Measurements from ENCODE around the gene TEX26. TPM values are rescaled to one million over a fixed set of nuclear protein-coding genes. Genes with fewer than 3 reads are reported as not detected.

TEX26 gene
- total and polyA plus RNA-seq, 10 of the 15 experiments (the other 5 are each of a cell fraction or from before 2014, with no cell fraction given): not detected

DNA sequence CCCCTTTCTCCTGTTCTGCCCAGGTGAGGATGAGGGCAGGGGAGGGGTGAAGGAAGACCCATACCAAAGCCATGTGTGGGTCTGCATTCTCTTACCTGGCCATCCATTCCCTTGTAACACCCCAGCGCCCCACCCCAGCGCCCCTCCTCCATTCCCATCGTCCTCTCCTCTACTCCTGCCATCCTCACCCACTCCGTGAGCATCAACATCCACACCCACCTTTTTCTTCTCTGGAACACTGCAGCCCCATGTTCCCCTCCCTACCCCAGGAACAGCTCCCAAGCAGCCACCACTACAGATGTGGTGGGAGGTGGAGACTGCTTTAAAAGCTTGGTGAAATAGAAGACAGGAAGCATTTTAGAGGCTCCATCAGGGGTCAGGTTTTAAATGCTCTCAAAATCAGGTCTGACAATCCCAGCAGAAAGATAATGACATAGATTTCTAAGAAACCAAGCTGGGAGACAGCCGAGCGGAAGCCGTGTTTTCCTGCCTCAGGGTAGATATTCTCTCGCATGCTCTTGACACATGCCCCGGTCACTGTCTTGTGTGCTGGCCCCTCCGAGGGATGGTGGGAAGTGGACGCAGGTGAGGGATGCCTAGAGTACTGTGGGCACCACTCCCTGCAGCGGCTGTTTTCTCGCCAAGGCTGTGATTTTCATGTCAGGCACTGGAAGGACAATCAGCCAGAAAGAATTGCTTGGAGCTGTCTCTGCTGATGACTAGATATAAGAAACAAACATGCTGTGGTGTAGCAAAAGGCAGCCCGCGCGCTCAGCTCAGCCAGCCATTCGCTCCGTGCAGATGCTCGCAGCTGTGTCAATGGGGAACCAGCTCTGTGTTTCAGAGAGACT is 16.5 kb upstream of the TEX26 start:
- in situ Hi-C loops (cut with MboI): no loop called here
- ChIA-PET SMC1A (ENCODE audit: uncharacterized antibody, unreplicated experiment) (no interaction called here), CTCF (interaction anchor here (1.1 kb wide), 1 partner anchor 129 kb away, joined by 4 read pairs; no protein-coding TSS in a partner anchor), RAD21 (ENCODE audit: unreplicated experiment) (no interaction called here), POLR2A (interaction anchor here (0.6 kb wide), 1 partner anchor 47 kb away, joined by 3 read pairs; no protein-coding TSS in a partner anchor)
- Histone ChIP-seq H3K4me2 (ENCODE audit: control insufficient read depth, insufficient read depth) (no peak overlapping the region), H3K9me3 (replicated peaks; ENCODE audit: control insufficient read depth, insufficient read depth, low read length) (no peaks in the 10 kb centered on the region), H3K79me2 (ENCODE audit: control insufficient read depth, insufficient read depth, low read length) (no peaks in the 10 kb centered on the region), H3K9ac (ENCODE audit: control insufficient read depth, insufficient read depth, low read length) (no peak overlapping the region), H3K36me3 (ENCODE audit: control insufficient read depth in 2 of 2, insufficient read depth in 2 of 2, low read length in 1 of 2) (no peaks in the 10 kb centered on the region), H2AFZ (ENCODE audit: control insufficient read depth, low read depth, low read length) (no peak overlapping the region), H3K27ac (ENCODE audit: control insufficient read depth, insufficient read depth) (no peak overlapping the region), H3K27me3 (replicated peaks in 1 of 2; ENCODE audit: control insufficient read depth in 2 of 2, insufficient read depth in 2 of 2, low read length in 1 of 2) (peaks cover 0 to 3% of the 10 kb centered on the region in 2 experiments; a peak in 3 of 4 replicates), H3K4me1 (ENCODE audit: control insufficient read depth, insufficient read depth, low read length) (no peaks in the 10 kb centered on the region), H3K4me3 (no peak overlapping the region), H4K20me1 (ENCODE audit: control insufficient read depth, insufficient read depth) (no peaks in the 10 kb centered on the region)
- FAIRE-seq (no peak), ATAC-seq (no peak), DNase-seq (ENCODE audit: low read depth, low spot score) (no peak)
- 55% methylated on average over 19 of the region's 19 CpGs for WGBS (ENCODE audit: insufficient coverage, insufficient replicate concordance, low lambda C conversion rate, missing lambda C conversion rate)
- BruUV-seq (replicated peaks): no TSS peak
- TF ChIP-seq, protein P1, sequence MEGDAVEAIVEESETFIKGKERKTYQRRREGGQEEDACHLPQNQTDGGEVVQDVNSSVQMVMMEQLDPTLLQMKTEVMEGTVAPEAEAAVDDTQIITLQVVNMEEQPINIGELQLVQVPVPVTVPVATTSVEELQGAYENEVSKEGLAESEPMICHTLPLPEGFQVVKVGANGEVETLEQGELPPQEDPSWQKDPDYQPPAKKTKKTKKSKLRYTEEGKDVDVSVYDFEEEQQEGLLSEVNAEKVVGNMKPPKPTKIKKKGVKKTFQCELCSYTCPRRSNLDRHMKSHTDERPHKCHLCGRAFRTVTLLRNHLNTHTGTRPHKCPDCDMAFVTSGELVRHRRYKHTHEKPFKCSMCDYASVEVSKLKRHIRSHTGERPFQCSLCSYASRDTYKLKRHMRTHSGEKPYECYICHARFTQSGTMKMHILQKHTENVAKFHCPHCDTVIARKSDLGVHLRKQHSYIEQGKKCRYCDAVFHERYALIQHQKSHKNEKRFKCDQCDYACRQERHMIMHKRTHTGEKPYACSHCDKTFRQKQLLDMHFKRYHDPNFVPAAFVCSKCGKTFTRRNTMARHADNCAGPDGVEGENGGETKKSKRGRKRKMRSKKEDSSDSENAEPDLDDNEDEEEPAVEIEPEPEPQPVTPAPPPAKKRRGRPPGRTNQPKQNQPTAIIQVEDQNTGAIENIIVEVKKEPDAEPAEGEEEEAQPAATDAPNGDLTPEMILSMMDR (IDR thresholded peaks at IDR 0.05 in 2 of 3, conservative IDR thresholded peaks at IDR 0.05 in 1 of 3; ENCODE audit: control insufficient read depth in 2 of 3, extremely low read depth in 1 of 3, insufficient read depth in 1 of 3, low read depth in 3 of 3, low read length in 3 of 3): no peak
- TF ChIP-seq KDM1A (IDR thresholded peaks at IDR 0.05; ENCODE audit: borderline replicate concordance): no peak
- TF ChIP-seq ZZZ3 (IDR thresholded peaks at IDR 0.05; ENCODE audit: control insufficient read depth, insufficient read length, low read depth): no peak
- TF ChIP-seq STAT1 (conservative IDR thresholded peaks at IDR 0.05): no peak
- no peak for TF ChIP-seq ZNF622 (IDR thresholded peaks at IDR 0.05)
- TF ChIP-seq BHLHE40 (IDR thresholded peaks at IDR 0.05; ENCODE audit: borderline replicate concordance in 1 of 2, low read depth in 2 of 2, low read length in 1 of 2): no peak
- intact Hi-C loops (cut with micrococcal nuclease; ENCODE audit: unreplicated experiment): no loop called here

Measured in GM12878 (cell line).